ENCODE results near the gene CHST14.

CHST14 gene

DNA sequence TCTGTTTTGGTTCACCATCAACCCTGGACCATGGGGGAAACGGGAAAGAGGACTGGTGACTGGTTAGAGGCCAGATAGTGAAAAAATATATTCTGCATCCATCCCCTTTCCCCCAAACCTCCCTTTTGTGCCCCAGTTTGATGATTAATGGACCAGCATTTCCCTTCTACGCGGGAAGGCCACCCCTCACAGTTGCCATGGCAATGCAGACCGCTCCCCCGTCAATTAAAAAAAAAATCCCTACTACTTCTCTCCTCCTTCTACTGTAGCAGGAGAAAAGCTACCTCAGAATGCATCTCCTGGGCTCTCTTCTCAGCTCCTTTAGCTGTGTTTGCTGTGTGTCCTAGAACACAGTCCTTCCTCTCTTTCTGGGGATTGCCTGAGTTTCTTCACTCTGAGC lies 26.0 kb upstream of the CHST14 start:
- no peaks in the 10 kb centered on the region for H3K36me3 ChIP-seq (replicated peaks)
- H3K4me3 ChIP-seq (ENCODE audit: low read depth, low read length) = no peak overlapping the region
- no peaks in the 10 kb centered on the region for H3K27me3 ChIP-seq (replicated peaks)
- TF ChIP-seq, protein P1, sequence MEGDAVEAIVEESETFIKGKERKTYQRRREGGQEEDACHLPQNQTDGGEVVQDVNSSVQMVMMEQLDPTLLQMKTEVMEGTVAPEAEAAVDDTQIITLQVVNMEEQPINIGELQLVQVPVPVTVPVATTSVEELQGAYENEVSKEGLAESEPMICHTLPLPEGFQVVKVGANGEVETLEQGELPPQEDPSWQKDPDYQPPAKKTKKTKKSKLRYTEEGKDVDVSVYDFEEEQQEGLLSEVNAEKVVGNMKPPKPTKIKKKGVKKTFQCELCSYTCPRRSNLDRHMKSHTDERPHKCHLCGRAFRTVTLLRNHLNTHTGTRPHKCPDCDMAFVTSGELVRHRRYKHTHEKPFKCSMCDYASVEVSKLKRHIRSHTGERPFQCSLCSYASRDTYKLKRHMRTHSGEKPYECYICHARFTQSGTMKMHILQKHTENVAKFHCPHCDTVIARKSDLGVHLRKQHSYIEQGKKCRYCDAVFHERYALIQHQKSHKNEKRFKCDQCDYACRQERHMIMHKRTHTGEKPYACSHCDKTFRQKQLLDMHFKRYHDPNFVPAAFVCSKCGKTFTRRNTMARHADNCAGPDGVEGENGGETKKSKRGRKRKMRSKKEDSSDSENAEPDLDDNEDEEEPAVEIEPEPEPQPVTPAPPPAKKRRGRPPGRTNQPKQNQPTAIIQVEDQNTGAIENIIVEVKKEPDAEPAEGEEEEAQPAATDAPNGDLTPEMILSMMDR (IDR thresholded peaks at IDR 0.05; ENCODE audit: low read depth, low read length, missing control alignments) = no peak
- H3K27ac ChIP-seq = no peak overlapping the region
- in situ Hi-C loops (cut with HindIII; ENCODE audit: low pct_ligation_motif_present, low sequenced_read_pairs) = no loop called here
- no peak for DNase-seq

DNA sequence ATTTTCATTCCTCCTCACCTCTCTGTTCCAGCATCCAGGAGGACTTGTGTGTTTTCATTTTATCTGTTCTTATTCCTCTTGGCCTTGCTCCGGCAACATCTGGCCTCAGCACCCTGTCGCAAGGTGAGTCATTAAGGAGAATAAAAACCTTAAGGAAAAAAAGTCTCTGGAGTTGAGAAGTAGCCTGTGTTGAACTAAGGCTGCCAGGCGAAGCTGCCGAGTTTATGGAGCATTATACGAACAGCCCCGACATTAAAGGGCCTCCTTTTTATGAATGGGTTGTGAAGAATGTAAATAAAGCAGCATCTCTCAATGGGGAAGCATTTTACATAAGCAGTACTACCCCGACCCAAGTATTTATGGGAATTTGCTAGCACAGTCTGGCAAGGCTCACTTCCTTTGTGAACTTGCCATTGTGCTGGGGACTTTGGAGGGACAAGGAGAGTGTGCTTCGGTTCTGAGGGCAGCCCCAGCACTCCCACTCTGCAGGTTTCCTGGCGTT lies 25.3 kb upstream of the CHST14 start:
- TF ChIP-seq, protein P1 (IDR thresholded peaks at IDR 0.05; ENCODE audit: low read depth, low read length, missing control alignments) = no peak
- Histone ChIP-seq H3K4me3 (ENCODE audit: low read depth, low read length) (no peak overlapping the region), H3K27me3 (replicated peaks) (no peaks in the 10 kb centered on the region), H3K27ac (no peak overlapping the region), H3K36me3 (replicated peaks) (no peaks in the 10 kb centered on the region)
- in situ Hi-C loops (cut with HindIII; ENCODE audit: low pct_ligation_motif_present, low sequenced_read_pairs) = no loop called here
- DNase-seq = no peak

DNA sequence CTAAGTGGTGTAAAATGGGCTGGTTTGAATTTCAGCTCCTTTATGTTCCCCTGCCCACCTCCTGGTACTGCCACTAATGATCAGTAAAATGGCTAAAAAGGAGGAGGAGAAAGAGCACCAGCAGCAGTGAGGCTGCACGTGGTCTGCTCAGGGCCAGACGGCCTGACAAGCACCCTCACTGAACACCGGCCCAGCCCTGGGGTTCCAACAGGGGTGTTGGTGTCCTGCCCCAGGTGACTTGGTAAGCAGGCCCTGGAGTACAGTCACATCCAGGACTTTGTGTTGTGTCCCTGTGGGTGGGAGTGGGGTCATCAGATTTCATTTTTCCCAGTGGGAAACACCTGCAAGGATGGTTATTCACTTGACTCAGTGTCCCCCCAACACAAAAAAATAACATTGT lies 24.6 kb upstream of the CHST14 start:
- H3K4me3 ChIP-seq (ENCODE audit: low read depth, low read length) = no peak overlapping the region
- no peaks in the 10 kb centered on the region for H3K27me3 ChIP-seq (replicated peaks)
- TF ChIP-seq, protein P1 (IDR thresholded peaks at IDR 0.05; ENCODE audit: low read depth, low read length, missing control alignments) = no peak
- DNase-seq = no peak
- no peak overlapping the region for H3K27ac ChIP-seq
- in situ Hi-C loops (cut with HindIII; ENCODE audit: low pct_ligation_motif_present, low sequenced_read_pairs) = no loop called here
- no peaks in the 10 kb centered on the region for H3K36me3 ChIP-seq (replicated peaks)

DNA sequence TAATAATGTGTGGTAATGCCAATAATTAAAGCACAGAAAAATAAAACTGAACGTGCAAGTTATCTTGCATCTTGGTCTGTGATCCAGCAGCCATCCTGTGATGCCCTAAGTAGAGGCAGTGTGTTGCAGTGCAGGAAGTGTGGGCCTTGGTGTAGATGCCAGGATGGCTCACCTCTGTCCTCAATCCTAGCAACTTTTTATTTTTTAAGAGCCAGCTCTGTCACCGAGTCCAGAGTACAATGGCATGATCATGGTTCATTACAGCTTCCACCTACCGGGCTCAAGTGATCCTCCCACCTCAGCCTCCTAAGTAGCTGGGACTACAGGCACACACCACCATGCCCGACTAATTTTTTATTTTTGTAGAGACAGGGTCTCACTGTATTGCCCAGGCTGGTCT lies 22.4 kb upstream of the CHST14 start:
- no peaks in the 10 kb centered on the region for H3K27me3 ChIP-seq (replicated peaks)
- in situ Hi-C loops (cut with HindIII; ENCODE audit: low pct_ligation_motif_present, low sequenced_read_pairs) = no loop called here
- no peak overlapping the region for H3K27ac ChIP-seq
- no peak overlapping the region for H3K4me3 ChIP-seq (ENCODE audit: low read depth, low read length)
- DNase-seq = no peak
- TF ChIP-seq, protein P1 (IDR thresholded peaks at IDR 0.05; ENCODE audit: low read depth, low read length, missing control alignments) = no peak
- H3K36me3 ChIP-seq (replicated peaks) = no peaks in the 10 kb centered on the region

DNA sequence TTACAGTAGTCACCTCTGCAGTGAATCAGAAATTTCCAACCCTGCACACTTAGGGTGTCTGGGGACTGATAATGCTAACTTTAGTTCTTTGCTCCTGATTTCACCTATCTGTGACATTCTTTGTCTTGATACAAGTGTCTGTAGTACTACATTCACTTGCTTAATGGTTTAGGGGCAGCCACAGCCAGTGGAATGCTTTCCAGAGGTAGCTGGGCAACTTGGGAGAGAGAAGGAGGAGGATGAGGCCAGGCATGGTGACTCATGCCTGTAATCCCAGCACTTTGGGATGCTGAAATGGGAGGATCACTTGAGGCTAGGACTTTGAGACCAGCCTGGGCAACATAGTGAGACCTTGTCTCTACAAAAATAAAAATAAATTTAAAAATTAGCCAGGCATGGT lies 21.5 kb upstream of the CHST14 start:
- TF ChIP-seq, protein P1 (IDR thresholded peaks at IDR 0.05; ENCODE audit: low read depth, low read length, missing control alignments) = no peak
- no peak for DNase-seq

DNA sequence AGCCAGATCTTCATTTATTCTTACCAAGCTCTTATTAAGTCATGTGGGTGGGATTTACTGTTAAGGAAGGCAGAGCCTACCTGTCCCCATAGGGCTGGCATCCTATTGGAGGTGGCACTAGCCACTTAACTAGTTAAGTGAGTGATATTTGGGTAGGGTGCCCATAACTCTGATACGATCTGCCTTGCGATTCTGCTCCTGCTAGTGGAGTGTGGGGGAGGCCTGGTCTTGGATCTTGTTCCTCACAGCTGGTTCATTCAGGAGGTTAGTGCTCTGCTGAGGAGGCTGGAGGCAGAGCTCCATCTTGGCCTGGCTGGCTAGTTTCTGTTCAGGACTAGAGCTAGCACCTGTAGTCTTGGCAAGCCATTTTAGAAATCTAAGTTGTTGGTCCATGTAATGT lies 20.7 kb upstream of the CHST14 start:
- no peak for DNase-seq
- in situ Hi-C loops (cut with HindIII; ENCODE audit: low pct_ligation_motif_present, low sequenced_read_pairs) = no loop called here
- TF ChIP-seq, protein P1 (IDR thresholded peaks at IDR 0.05; ENCODE audit: low read depth, low read length, missing control alignments) = no peak
- no peak overlapping the region for H3K4me3 ChIP-seq (ENCODE audit: low read depth, low read length)
- H3K36me3 ChIP-seq (replicated peaks) = no peaks in the 10 kb centered on the region
- no peak overlapping the region for H3K27ac ChIP-seq
- H3K27me3 ChIP-seq (replicated peaks) = no peaks in the 10 kb centered on the region

More for the DNA sequence above, 21.5 kb upstream of the CHST14 start:
- Histone ChIP-seq H3K27ac (no peak overlapping the region), H3K27me3 (replicated peaks) (no peaks in the 10 kb centered on the region), H3K36me3 (replicated peaks) (no peaks in the 10 kb centered on the region), H3K4me3 (ENCODE audit: low read depth, low read length) (no peak overlapping the region)
- in situ Hi-C loops (cut with HindIII; ENCODE audit: low pct_ligation_motif_present, low sequenced_read_pairs) = no loop called here
